NB4 (cell line): Measurements from ENCODE around the gene SLC35B4.
"Not testable (repeated sequence)": the region's sequence is repeated elsewhere in the genome, so short reads cannot be mapped to it uniquely, and the experiment has no call there.

Experiments
- DNase-seq: peaks from one replicate; pipeline ENCODE4 v3.0.0; 2010; ENCODE audit warnings: low read depth
- H3K4me3 ChIP-seq: one replicate; pipeline ENCODE4 v1.5.1; 2011; ENCODE audit warnings: mild to moderate bottlenecking, low read depth, low read length, moderate library complexity
- MYC ChIP-seq: IDR thresholded peaks from 2 replicates; pipeline ENCODE4 v1.6.1; 2011; ENCODE audit warnings: low read depth, low read length
- POLR2A ChIP-seq: IDR thresholded peaks from 2 replicates; pipeline ENCODE4 v1.6.1; 2011; ENCODE audit warnings: mild to moderate bottlenecking; ENCODE audit not compliant: insufficient read length; ENCODE audit errors: extremely low read depth
- TF ChIP-seq, protein P1 (sequence below): IDR thresholded peaks from 2 replicates; pipeline ENCODE4 v1.6.1; 2011; ENCODE audit warnings: low read depth, low read length
- TF ChIP-seq, protein P2 (sequence below): IDR thresholded peaks from one replicate; pipeline ENCODE4 v1.5.1; 2012; ENCODE audit warnings: low read depth, low read length

The SLC35B4 gene

DNA sequence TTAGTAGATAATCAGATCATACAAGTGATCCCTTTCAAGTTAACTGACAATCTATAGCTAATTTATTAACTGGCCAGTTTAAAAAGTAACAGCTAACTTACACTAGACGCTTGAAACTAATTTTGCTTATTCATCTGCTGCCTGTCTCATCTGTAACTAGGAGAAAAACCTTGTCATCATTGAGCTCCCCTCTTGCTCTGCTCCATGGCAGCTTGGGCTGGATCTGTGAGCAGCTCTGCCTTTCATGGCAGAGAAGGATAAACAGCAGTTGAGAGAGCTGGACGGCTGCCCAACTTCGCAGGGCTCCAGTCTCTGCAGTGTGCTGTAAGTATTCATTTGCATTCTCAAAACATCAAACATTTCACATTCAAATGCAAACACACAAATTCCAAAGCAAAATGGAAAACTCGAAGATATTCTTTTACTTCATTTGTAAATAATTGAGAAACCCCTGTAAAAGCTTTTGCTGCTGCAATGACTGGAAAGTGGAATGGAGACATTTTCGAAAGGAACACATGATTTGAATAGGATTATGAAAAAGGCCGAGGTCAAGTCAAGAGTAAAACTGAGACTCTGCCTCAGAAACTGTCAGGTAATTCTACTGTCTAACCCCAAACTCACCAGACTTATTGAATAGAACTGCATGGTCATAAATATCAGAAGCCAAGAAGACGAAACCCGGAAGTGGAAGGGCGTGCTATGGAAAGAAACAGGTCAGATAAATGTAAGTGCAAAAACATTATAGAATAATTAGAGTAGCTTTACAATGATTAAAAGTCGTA is 17.6 kb downstream of the SLC35B4 start:
- H3K4me3 ChIP-seq, result no peak overlapping the region
- TF ChIP-seq MYC (no peak), POLR2A (no peak)
- TF ChIP-seq, protein P1, sequence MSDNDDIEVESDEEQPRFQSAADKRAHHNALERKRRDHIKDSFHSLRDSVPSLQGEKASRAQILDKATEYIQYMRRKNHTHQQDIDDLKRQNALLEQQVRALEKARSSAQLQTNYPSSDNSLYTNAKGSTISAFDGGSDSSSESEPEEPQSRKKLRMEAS, result no peak
- TF ChIP-seq, protein P2, sequence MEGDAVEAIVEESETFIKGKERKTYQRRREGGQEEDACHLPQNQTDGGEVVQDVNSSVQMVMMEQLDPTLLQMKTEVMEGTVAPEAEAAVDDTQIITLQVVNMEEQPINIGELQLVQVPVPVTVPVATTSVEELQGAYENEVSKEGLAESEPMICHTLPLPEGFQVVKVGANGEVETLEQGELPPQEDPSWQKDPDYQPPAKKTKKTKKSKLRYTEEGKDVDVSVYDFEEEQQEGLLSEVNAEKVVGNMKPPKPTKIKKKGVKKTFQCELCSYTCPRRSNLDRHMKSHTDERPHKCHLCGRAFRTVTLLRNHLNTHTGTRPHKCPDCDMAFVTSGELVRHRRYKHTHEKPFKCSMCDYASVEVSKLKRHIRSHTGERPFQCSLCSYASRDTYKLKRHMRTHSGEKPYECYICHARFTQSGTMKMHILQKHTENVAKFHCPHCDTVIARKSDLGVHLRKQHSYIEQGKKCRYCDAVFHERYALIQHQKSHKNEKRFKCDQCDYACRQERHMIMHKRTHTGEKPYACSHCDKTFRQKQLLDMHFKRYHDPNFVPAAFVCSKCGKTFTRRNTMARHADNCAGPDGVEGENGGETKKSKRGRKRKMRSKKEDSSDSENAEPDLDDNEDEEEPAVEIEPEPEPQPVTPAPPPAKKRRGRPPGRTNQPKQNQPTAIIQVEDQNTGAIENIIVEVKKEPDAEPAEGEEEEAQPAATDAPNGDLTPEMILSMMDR, result no peak
- no peak for DNase-seq

DNA sequence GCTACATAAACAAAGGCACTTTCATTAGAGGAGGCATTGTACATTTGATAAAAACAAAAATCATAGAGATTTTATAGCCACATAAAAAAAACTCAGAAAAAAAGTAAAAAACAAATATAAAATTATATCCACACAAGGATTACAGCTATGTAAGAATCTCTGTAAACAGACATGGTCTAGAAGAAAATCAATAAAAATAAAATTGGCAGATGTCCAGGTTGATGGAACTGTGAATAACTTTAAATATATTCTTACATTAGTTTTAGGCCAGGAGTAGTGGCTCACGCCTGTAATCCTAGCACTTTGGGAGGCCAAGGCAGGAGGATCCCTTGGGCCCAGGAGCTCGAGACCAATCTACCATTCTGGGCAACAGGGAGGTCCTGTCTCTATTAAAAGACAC is 19.2 kb downstream of the SLC35B4 start:
- no peak overlapping the region for H3K4me3 ChIP-seq
- DNase-seq, result no peak
- TF ChIP-seq POLR2A (no peak), MYC (no peak)
- TF ChIP-seq, protein P2, result no peak
- TF ChIP-seq, protein P1, result no peak

DNA sequence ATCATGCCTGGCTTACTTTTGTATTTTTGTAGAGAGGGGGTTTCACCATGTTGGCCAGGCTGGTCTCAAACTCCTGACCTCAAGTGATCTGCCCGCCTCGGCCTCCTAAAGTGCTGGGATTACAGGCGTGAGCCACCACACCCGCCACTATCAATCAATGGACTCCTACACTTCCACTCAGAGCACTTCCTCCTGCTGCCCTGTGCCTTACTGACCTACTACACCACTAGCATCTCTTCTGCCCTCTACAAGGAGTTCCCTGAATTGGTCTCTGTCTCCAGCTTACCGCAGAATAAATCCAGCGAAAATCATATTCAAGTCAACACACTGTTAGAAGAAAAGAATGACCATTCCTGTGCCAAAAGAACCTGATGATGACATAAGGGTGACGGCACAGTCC is 20.7 kb downstream of the SLC35B4 start:
- H3K4me3 ChIP-seq, result not testable (repeated sequence)

DNA sequence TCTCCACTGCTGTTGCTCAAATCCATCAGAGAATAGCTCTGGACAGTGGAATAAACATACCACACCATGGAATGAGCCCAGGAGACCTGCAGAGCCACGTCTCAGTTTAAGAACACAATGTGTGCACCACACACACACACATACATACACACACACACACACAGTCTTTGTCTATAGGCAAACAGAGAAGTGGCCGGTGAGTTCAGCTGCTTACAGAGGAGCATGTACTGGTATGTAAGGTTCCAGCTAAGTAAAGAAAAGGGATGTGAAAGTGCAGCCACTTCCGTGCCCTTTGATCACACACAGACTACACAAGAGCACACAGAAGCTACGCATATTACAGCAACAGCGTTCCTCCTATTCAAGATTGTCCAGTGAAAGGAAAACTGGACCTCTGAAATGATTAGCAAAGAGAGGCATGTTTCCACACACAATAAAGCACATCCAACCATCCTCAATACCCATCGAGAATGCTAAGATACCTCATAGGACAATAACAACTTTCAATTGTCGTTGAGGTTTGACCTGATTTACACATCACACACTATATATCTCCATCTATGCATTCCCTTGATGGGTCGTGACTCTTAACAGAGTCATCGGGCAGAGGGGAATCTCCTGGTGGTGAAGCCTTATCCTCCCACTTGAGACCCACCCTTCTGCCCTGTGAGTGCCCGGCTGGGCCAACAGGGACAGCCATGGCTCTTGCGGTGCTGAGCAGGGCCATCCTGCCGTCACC is 23.6 kb downstream of the SLC35B4 start:
- no peak overlapping the region for H3K4me3 ChIP-seq
- TF ChIP-seq, protein P1, result no peak
- no peak for TF ChIP-seq MYC
- no peak for TF ChIP-seq POLR2A
- TF ChIP-seq, protein P2, result no peak
- DNase-seq, result peak; percentile 24

More for the DNA sequence above, 20.7 kb downstream of the SLC35B4 start:
- DNase-seq, result not testable (repeated sequence)

DNA sequence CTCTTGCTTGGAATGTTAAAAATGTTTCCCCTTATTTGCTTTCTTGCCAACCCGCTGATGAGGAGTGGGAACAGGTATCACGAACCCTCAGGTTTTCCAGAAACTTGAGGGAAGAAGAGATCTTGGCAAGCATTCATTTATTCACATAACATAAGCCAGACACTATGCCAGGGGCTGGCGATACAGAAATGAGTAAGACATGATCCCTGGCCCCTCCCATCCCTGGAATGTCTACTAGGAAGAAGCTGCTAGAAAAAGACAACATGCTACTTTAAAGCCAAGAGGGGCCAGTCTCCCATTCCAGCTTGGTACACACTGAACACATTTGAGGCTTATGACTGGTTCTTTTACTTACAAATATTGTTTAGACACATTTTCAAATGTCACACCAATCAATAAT is 26.4 kb downstream of the SLC35B4 start:
- no peak overlapping the region for H3K4me3 ChIP-seq
- DNase-seq, result no peak
- TF ChIP-seq, protein P2, result no peak
- no peak for TF ChIP-seq POLR2A
- no peak for TF ChIP-seq MYC
- TF ChIP-seq, protein P1, result no peak

DNA sequence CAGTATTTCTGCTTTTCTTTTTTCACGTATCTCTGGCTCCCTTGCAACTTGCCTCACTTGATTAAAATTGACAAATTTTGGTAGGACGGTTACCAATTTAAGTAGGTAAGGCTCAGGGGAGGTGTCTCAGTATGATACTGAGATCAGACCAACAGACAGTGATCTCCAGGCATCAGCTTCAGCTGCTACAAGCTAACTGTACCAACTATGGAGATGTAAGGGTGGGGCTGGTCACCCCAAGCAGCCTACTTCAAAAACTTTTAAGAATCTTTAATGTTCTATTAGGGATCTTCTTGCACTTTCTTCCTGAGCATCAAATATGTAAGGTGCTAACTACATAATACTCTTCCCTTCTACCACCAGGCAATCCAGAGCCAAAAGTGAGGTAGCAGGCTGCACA is 26.9 kb downstream of the SLC35B4 start:
- DNase-seq, result no peak
- TF ChIP-seq, protein P2, result no peak
- TF ChIP-seq POLR2A, result no peak
- no peak overlapping the region for H3K4me3 ChIP-seq
